Stimulated activated CD8-positive, alpha-beta memory T cell treated with anti-CD3 and anti-CD28 coated beads, Interleukin-4, amount 100 ng/mL, for 48 hours (primary cell): Measurements from ENCODE around the gene CA9.

ENCODE experiments used
- DNase-seq: peaks from one replicate; pipeline ENCODE4 v3.0.0-alpha.2; 2020

CA9 gene

DNA sequence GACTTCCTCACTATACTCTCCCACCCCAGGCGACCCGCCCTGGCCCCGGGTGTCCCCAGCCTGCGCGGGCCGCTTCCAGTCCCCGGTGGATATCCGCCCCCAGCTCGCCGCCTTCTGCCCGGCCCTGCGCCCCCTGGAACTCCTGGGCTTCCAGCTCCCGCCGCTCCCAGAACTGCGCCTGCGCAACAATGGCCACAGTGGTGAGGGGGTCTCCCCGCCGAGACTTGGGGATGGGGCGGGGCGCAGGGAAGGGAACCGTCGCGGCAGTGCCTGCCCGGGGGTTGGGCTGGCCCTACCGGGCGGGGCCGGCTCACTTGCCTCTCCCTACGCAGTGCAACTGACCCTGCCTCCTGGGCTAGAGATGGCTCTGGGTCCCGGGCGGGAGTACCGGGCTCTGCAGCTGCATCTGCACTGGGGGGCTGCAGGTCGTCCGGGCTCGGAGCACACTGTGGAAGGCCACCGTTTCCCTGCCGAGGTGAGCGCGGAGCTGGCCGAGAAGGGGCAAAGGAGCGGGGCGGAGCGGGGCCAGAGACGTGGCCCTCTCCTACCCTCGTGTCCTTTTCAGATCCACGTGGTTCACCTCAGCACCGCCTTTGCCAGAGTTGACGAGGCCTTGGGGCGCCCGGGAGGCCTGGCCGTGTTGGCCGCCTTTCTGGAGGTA, 2.1 kb downstream of the CA9 start:
- peak; percentile 62 for DNase-seq

DNA sequence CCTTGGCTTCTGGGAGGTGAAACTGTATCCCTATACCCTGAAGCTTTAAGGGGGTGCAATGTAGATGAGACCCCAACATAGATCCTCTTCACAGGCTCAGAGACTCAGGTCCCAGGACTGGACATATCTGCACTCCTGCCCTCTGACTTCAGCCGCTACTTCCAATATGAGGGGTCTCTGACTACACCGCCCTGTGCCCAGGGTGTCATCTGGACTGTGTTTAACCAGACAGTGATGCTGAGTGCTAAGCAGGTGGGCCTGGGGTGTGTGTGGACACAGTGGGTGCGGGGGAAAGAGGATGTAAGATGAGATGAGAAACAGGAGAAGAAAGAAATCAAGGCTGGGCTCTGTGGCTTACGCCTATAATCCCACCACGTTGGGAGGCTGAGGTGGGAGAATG, 5.4 kb downstream of the CA9 start:
- DNase-seq, result no peak

- no peak for DNase-seq
Observed at GRCh38 chr9:35679766-35680330, 6.1 kb downstream of the CA9 start.

DNA sequence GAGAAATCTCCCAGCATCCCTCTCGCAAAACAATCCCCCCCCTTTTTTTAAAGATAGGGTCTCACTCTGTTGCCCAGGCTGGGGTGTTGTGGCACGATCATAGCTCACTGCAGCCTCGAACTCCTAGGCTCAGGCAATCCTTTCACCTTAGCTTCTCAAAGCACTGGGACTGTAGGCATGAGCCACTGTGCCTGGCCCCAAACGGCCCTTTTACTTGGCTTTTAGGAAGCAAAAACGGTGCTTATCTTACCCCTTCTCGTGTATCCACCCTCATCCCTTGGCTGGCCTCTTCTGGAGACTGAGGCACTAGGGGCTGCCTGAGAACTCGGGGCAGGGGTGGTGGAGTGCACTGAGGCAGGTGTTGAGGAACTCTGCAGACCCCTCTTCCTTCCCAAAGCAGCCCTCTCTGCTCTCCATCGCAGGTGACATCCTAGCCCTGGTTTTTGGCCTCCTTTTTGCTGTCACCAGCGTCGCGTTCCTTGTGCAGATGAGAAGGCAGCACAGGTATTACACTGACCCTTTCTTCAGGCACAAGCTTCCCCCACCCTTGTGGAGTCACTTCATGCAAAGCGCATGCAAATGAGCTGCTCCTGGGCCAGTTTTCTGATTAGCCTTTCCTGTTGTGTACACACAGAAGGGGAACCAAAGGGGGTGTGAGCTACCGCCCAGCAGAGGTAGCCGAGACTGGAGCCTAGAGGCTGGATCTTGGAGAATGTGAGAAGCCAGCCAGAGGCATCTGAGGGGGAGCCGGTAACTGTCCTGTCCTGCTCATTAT, 6.8 kb downstream of the CA9 start:
- DNase-seq, result no peak

DNA sequence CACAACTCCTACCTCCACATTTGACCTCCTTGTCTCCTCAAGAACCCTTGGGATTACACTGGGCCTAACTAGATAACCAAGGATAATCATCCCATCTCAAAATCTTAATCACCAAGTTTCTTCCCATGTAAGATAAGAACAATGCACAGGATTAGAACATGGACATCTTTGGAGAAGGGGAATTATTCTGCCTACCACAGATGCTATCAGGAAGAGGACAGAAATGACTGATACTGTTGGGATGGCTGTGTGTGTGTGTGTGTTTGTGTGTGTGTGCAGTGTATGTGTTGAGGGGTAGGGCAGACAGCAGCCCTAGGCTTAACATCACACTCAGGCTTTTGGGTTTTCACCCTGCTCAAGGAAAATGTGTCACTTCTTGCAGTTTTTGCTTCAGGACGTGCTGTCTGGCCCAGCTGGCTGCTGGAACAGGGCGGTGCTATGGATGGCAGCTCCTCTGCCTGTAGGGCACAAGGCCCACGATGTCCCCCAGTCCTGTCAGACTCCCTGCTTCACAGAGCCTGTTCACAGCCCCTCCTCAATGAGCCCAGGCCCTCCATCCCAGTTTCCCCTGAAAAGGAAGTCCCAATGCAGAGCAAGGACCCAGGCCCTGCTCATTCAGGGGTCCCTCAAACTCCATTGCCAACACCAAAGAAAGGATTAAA, 7.7 kb downstream of the CA9 start:
- no peak for DNase-seq

DNA sequence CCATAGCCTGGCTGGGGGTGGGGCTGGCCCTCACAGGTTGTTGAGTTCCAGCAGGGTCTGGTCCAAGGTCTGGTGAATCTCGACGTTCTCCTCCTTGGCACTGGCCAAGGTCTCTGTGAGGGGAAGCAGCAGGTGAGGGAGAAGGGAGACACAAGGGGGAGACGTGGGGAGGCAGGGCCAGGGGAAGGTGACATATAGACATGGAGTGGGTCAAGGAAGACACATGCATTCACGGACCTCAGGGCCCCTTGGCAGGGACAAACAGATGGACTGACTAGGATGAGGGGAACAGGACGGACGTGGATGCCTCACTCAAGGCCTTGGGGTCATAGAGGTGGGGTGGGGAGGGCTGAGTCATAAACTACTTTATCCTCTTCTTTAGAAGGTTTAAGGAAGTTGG, 8.3 kb downstream of the CA9 start:
- no peak for DNase-seq

DNA sequence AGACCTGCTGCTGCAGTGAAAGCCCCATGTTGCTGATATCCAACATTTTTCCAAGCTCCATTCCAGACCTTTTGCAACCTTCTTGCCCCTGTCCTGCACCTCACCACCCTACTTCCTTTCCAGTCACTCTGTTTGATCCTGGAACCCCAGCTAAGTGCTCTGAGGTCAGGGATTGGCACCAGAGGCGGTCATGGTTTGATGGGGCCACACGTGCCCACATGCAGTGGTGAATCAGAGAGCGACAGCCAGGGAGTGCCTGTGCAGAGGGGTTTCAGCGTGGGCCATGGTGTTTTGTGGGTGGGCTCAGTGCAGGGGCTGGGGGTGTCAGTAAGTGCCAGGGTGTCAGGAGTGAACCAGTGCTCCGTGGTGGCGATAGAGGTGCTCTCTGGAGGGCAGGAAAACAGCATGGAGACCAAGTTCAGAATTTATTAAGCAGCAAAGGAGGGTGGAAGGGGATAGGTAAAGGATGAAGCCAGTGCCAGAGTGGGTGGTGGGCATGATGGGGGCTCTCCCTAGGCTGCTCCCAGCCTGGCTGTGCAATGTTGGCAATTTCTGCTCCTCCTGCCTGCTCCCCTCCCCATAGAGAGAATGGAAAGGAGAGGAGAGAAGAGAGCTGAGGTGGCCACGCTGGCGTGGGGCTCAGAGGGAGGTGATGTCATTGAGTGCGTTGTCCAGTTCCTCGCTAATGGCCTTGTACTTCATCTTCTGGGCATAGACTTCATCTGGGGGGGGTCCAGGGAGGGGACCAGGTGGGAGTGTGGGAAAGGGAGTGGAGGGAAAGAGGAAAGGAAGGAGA, 9.0 kb downstream of the CA9 start:
- DNase-seq, result no peak

GRCh38 chr9:35683323-35683722, 9.6 kb downstream of the CA9 start:
- no peak for DNase-seq

DNA sequence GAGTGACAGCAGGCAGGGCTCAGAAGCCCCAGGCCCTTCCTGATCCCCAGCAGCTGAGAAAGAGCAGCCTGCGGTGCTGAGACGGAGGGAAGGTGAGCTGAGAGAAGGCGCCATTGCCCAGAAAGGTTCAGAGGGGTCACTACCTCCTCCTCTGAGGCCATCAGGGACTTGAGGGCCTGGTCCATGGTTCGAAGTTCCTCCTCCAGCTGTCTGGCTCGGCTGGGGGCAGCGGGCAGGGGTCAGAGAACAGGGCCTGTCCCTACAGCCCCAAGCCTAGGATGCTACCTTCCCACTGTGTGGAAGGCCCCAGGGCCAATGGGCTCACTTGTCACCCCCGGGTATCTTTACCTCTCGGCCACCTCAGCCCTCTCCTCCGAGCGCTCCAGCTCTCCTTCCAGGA, 11.2 kb downstream of the CA9 start:
- no peak for DNase-seq

DNA sequence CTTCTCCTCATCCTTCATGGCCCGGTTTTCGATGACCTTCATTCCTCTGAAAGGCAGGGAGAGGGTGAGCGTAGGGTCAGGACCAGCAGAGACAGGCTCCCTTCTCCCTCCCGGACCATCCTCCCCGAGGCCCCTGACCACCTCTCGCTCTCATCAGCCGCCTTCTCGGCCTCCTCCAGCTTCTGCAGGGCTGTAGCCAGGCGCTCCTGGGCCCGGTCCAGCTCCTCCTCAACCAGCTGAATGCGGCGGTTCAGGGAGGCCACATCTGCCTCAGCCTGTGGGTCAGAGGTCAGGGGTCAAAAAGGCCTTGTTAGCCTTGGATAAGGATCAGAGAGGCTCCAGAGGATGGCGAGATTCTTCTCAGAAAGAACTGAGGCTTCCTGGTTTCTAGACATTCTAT, 11.8 kb downstream of the CA9 start:
- DNase-seq, result no peak

GRCh38 chr9:35686222-35687203, 12.8 kb downstream of the CA9 start:
- no peak for DNase-seq

GRCh38 chr9:35687306-35687705, 13.6 kb downstream of the CA9 start:
- DNase-seq, result no peak

DNA sequence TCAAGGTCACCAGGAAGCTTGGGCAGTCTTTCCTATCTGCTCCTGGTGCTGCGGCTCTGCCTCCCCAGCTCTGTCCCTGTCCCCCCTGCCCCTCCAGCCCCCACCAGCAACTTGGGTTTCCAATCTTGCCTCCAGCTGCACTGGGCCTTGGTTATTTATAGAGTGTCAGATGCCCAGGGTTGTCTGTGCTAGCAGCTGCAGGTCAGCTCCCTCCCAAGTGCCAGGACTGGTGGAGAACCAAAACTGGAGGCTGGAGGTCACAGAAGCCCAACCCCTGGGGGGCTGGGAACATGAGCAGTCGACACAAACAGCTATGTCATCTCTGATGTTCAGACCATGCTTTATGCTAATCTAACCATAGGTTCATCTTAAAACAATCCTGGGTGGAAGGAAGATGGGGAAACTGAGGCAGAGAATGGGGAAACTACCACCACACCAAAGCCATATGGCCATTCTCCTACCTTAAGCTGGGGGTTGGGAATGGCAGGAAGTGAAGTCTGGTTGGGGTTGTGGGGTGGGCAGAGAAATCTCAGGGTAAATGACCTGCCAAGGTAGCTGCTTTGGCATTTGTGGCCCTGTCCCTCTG, 14.3 kb downstream of the CA9 start:
- no peak for DNase-seq

DNA sequence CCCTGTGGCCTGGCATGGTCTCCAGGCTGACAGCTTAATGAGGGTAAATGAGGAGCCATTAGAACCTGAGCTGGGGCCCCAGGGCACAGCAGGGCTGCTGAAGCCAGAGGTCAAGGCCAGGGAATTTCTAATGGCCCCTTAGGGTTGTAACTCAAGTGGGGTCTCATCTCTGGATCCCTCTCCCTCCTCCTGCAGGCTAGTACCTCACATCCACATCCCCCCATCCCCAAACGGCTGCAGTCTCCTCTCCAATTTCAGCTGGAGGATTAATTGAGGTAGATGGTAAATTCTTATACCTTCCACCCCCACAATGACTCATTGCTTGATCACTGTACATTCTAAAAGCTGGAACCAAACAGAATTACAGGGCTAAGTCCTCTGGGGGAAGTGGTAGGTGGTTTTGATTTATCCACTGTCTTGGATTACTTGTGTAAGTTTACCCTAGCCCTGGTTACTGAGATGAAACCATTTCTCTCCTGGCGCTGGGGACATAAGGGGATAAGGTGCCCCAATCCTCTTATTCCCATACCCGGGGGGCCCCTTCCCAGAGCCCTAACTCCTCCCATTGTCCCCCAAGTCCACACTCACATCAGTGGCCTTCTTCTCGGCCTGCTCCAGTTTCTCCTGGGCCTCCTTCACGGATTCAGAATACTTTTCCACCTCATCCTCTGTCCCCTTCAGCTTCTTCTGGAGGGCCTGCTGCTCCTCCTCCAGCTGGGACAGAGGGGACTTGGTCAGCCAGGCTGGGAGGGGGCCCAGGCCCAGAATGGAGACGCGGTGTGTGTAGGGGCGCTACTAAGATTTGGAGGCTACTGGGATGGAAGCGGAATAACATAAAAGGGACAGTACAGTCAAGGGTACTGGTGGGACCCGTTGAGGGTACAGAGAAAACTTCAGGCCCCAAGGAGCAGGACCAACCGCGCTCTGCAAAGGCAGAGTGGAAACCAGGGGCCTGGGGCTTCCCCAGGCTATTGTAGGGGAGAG, 15.1 kb downstream of the CA9 start:
- no peak for DNase-seq

- no peak for DNase-seq
Observed at GRCh38 chr9:35689542-35690293, 16.0 kb downstream of the CA9 start, which contains the start of gene TPM2. TPM2 (minus strand) TSS chr9:35689925; CDS start chr9:35689817, 108 bp downstream.

DNA sequence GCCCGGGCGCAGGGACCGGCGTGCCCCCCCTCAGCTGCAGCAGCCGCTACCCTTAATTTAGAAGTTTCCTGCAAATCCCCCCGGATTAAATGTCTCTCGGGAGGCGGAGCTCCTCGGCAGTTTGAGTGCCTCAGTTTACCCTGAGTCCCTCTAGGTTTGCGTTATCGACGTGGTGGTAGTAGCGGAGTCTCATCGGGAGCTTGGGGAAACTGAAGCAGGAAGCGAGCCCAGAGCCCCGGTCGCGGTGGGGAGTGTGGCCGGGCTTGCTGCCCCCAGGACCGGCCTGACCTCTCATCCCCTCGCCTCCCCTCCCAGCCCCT, 16.5 kb downstream of the CA9 start:
- no peak for DNase-seq

DNA sequence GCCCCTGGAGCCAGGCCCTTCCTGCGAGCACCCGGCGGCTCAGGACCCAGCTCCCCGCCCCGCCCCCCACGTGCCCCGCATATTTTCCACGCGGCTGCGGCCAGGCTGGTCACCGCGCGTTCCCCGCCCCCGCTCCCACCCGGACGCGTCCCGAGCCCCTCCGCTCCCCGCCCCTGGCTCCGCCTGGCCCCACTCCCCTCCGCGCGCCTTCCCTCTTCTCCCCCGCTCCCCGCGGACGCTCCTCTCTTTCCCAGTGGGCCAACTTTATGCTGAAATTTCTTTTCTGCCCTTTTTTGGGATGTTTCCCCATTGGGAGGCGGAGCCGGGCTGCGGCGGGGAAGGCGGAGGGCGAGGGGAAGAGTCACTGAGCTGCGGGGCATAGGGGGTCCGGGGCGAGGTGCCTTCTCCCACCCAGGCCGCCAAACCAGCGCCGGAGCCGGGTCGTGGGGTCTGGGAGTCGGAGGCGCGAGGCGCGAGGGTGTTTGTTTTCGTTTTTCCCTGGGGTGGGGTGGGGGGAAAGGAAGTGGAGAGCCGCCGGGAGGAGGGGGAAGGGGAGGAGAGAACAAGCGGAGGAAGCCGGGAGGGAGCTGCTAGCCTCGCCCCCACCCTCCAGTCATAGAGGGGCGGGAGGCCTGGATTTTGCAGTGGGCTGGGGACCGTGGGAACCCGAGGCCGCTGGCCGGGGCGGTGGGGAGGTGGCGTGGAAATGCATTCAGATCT, 17.0 kb downstream of the CA9 start:
- peak; percentile 54 for DNase-seq

- no peak for DNase-seq
Observed at GRCh38 chr9:35691334-35691650, 17.6 kb downstream of the CA9 start.
